GM23248 (cell line): Measurements from ENCODE around the gene AK5. TPM values are rescaled to one million over a fixed set of nuclear protein-coding genes. Genes with fewer than 3 reads are reported as not detected.

Source experiments
- DNase-seq: peaks from one replicate; pipeline ENCODE4 v3.0.0-alpha.2; 2015
- H2AFZ ChIP-seq: fragments of 200-600 bp; sonication (generic); 2 replicates; pipeline ENCODE4 v1.6.1; 2016; ENCODE audit warnings: antibody characterized with exemption
- H3F3A ChIP-seq: fragments of 200-600 bp; sonication (generic); 2 replicates; pipeline ENCODE4 v1.6.1; 2016; ENCODE audit warnings: mild to moderate bottlenecking, antibody characterized with exemption, mixed run types; ENCODE audit not compliant: insufficient read depth
- H3K27ac ChIP-seq: fragments of 200-600 bp; sonication (generic); 2 replicates; pipeline ENCODE4 v1.5.1; 2016; ENCODE audit warnings: mild to moderate bottlenecking
- H3K27me3 ChIP-seq: fragments of 200-600 bp; sonication (generic); replicated peaks from 2 replicates; pipeline ENCODE4 v1.6.1; 2016; ENCODE audit warnings: mild to moderate bottlenecking; ENCODE audit not compliant: insufficient read depth
- H3K36me3 ChIP-seq: fragments of 200-600 bp; sonication (generic); 2 replicates; pipeline ENCODE4 v1.6.1; 2016; ENCODE audit warnings: low read depth, mild to moderate bottlenecking
- H3K4me1 ChIP-seq: fragments of 200-600 bp; sonication (generic); 2 replicates; pipeline ENCODE4 v1.6.1; 2016; ENCODE audit warnings: mild to moderate bottlenecking; ENCODE audit not compliant: insufficient read depth
- H3K4me2 ChIP-seq: fragments of 200-600 bp; sonication (generic); one replicate; pipeline ENCODE4 v1.6.1; 2016; ENCODE audit warnings: mild to moderate bottlenecking; ENCODE audit not compliant: unreplicated experiment
- H3K4me3 ChIP-seq: fragments of 200-600 bp; sonication (generic); 2 replicates; pipeline ENCODE4 v1.5.1; 2016; ENCODE audit warnings: mild to moderate bottlenecking
- H3K79me2 ChIP-seq: fragments of 200-600 bp; sonication (generic); 2 replicates; pipeline ENCODE4 v1.6.1; 2016; ENCODE audit warnings: mild to moderate bottlenecking; ENCODE audit not compliant: insufficient read depth
- H3K9ac ChIP-seq: fragments of 200-600 bp; sonication (generic); 2 replicates; pipeline ENCODE4 v1.6.1; 2016; ENCODE audit warnings: mild to moderate bottlenecking
- H3K9me2 ChIP-seq: fragments of 200-600 bp; sonication (generic); 2 replicates; pipeline ENCODE4 v1.6.1; 2016; ENCODE audit warnings: mixed run types, mild to moderate bottlenecking, moderate library complexity; ENCODE audit not compliant: insufficient read depth
- H3K9me3 ChIP-seq: fragments of 200-600 bp; sonication (generic); one replicate; pipeline ENCODE4 v1.6.1; 2017; ENCODE audit warnings: low read depth
- H4K20me1 ChIP-seq: fragments of 200-600 bp; sonication (generic); 2 replicates; pipeline ENCODE4 v1.6.0; 2016; ENCODE audit not compliant: insufficient read depth
- EZH2 ChIP-seq: fragments of 200-600 bp; sonication (generic); IDR thresholded peaks from 2 replicates; pipeline ENCODE4 v1.6.1; 2018; ENCODE audit warnings: antibody characterized with exemption, mild to moderate bottlenecking; ENCODE audit not compliant: insufficient read depth, poor library complexity, severe bottlenecking
- EZH2phosphoT487 ChIP-seq: fragments of 200-600 bp; sonication (generic); IDR thresholded peaks from 2 replicates; pipeline ENCODE4 v1.6.1; 2018; ENCODE audit warnings: antibody characterized with exemption, moderate library complexity, mild to moderate bottlenecking, low read depth; ENCODE audit not compliant: insufficient read depth
- WGBS, 2 experiments: methylation state at CpG; one replicate each; pipeline ENCODE4 v1.1.6; 2015 to 2017; ENCODE audit warnings: low lambda C conversion rate in 2 of 2, low coverage in 1 of 2; ENCODE audit errors: missing lambda C conversion rate in 2 of 2; 5-methylcytosine and 5-hydroxymethylcytosine counted together
- in situ Hi-C: fragments of 300-500 bp; cut with MboI; formaldehyde crosslinking; loops from 2 replicates; pipeline ENCODE4 v1.15.0; 2020
- polyA plus RNA-seq: library from polyadenylated mRNA; unstranded; fragments of >200 nt; fragmentation: Nextera tagmentation; extraction: Ambion mirVana; gene quantifications from 2 replicates; pipeline ENCODE4 v1.2.1, GENCODE V29; 2016
- total RNA-seq: library from RNA; depleted of rRNA; stranded (reverse); fragments of >200 nt; shearing (Covaris generic); gene quantifications from 2 replicates; pipeline ENCODE4 v1.2.3, GENCODE V29; 2014

AK5 gene
- total and polyA plus RNA-seq, 2 experiments from 2014 or later, result 65.3 to 78.8 TPM

DNA sequence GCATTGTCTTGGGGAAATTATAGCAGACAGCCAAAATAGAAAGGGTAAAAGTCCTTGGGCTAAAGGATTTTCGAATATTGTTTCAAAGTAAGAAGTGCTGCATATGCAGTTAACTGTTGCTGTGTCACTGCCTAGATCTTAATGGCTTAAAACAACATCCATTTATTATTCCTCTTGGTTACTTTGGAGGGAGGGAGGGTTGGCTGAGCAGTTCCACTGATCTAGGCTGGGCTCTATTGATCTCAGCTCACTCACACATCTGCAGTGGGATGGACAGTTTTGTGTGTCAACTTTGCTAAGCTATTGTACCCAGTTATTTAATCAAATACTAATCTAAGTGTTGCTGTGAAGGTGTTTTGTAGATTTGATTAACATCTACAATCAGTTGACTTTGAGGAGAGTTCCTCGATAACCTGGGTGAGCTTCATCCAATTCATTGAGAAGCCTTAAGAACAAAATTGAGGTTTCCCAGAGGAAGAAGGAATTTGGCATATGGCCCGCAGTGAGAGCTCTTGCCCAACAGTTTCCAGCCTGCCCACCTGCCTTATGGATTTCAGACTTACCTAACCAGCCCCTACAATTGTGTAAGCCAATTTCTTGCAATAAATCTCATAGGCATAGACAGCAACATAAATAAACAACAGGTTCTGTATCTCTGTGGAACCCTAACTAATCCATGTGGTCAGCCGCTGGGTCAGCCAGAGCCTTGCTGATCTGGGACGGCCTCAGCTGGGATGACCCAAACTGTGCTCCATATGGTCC, 187.3 kb downstream of the AK5 start:
- H3K27me3 ChIP-seq, result no peaks in the 10 kb centered on the region
- TF ChIP-seq EZH2 (no peak), EZH2phosphoT487 (no peak)
- H4K20me1 ChIP-seq, result no peaks in the 10 kb centered on the region
- WGBS, 2 experiments, result 71 to 76% methylated on average over 5 of the region's 5 CpGs
- in situ Hi-C loops, result no loop called here
- no peak overlapping the region for H2AFZ ChIP-seq
- no peaks in the 10 kb centered on the region for H3K79me2 ChIP-seq
- H3K27ac ChIP-seq, result no peak overlapping the region
- H3K9me2 ChIP-seq, result no peaks in the 10 kb centered on the region
- peaks cover 15% of the 10 kb centered on the region for H3F3A ChIP-seq
- H3K4me3 ChIP-seq, result no peak overlapping the region
- peaks cover 14% of the 10 kb centered on the region for H3K4me1 ChIP-seq
- DNase-seq, result no peak
- H3K4me2 ChIP-seq, result no peak overlapping the region
- H3K9ac ChIP-seq, result no peak overlapping the region
- no peaks in the 10 kb centered on the region for H3K36me3 ChIP-seq
- H3K9me3 ChIP-seq, result no peaks in the 10 kb centered on the region

DNA sequence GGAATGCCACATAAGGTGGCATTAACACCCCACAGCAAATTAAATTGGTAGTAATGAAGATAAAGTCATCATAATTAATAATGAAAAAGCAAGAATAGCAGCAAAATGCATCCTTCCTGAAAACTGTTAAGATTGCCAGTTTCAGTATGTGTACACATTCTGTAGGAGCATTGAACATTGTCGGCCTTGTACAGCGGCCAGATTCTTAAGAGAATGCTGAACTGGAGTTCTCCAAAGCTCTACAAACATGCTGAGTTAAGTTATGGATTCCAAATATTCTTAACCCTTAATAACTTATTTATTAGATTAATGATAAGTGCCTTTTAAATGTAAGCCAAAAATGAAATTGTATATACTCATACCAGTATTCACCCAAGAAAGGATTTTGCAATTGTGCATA, 189.9 kb downstream of the AK5 start:
- Histone ChIP-seq H3F3A (peaks cover 15% of the 10 kb centered on the region), H4K20me1 (no peaks in the 10 kb centered on the region), H3K27ac (no peak overlapping the region), H3K27me3 (no peaks in the 10 kb centered on the region), H3K9ac (no peak overlapping the region), H3K9me3 (no peaks in the 10 kb centered on the region), H2AFZ (no peak overlapping the region), H3K4me2 (no peak overlapping the region), H3K79me2 (no peaks in the 10 kb centered on the region), H3K4me1 (peaks cover 18% of the 10 kb centered on the region), H3K9me2 (no peaks in the 10 kb centered on the region), H3K36me3 (no peaks in the 10 kb centered on the region), H3K4me3 (no peak overlapping the region)
- in situ Hi-C loops, result no loop called here
- DNase-seq, result no peak
- WGBS, 2 experiments, result 82 to 89% methylated on average over 2 of the region's 2 CpGs
- no peak for TF ChIP-seq EZH2phosphoT487
- no peak for TF ChIP-seq EZH2

DNA sequence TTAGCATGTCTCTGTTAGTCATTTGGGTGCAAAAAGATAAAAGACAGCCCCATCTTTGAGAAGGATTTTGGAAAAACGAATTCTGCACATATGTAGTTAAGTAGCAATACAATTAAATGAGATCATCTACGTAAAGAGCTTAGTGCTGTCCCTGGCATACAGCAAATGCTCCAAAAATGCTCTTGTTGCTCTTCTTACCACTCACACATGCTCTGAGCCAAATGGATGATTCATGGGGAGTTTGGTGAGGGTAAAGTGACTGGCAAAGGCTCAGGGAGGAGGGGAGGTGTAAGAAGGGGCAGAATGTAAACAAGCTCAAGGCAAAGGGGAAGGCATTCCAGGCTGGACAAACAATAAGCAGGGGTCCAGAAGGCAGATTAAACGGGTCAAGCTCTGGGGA, 191.9 kb downstream of the AK5 start:
- no peaks in the 10 kb centered on the region for H3K79me2 ChIP-seq
- H3K36me3 ChIP-seq, result no peaks in the 10 kb centered on the region
- no peak overlapping the region for H3K9ac ChIP-seq
- TF ChIP-seq EZH2, result no peak
- TF ChIP-seq EZH2phosphoT487, result no peak
- peak; percentile 93 for DNase-seq
- H3K9me2 ChIP-seq, result no peaks in the 10 kb centered on the region
- peaks cover 18% of the 10 kb centered on the region for H3K4me1 ChIP-seq
- WGBS, 2 experiments, result 14 to 15% methylated on average over 3 of the region's 3 CpGs
- in situ Hi-C loops, result no loop called here
- H3K4me3 ChIP-seq, result no peak overlapping the region
- H3K4me2 ChIP-seq, result peak overlapping the region; percentile 37
- H3K9me3 ChIP-seq, result no peaks in the 10 kb centered on the region
- no peak overlapping the region for H2AFZ ChIP-seq
- no peaks in the 10 kb centered on the region for H4K20me1 ChIP-seq
- peaks cover 15% of the 10 kb centered on the region for H3F3A ChIP-seq
- no peaks in the 10 kb centered on the region for H3K27me3 ChIP-seq
- H3K27ac ChIP-seq, result peak overlapping the region; percentile 49

DNA sequence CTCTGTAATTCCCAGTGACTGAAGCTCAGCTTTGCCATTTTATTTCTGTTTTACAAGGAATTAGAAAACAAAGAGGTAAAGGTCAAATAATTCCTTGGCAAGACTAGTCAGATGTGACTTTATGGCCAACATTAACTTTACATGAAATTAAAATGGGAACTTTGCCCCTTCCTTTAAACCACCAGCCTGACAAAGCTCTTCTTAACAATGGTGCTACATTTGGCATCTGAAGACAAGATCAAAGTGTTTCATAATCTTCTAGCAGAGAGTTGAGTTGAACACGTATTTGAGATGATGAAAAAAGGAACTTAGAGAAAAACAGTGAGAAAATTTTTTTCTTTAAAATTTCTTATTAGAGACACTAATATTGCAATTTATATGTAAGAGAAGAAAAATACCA, 193.8 kb downstream of the AK5 start:
- H3K9me2 ChIP-seq, result no peaks in the 10 kb centered on the region
- peaks cover 15% of the 10 kb centered on the region for H3F3A ChIP-seq
- no peak for DNase-seq
- H3K36me3 ChIP-seq, result no peaks in the 10 kb centered on the region
- no peak overlapping the region for H3K9ac ChIP-seq
- no peak overlapping the region for H3K4me3 ChIP-seq
- H3K4me2 ChIP-seq, result no peak overlapping the region
- no peaks in the 10 kb centered on the region for H3K27me3 ChIP-seq
- in situ Hi-C loops, result no loop called here
- H2AFZ ChIP-seq, result no peak overlapping the region
- H3K79me2 ChIP-seq, result no peaks in the 10 kb centered on the region
- 30 to 34% methylated on average over 1 of the region's 1 CpG for WGBS, 2 experiments
- peaks cover 18% of the 10 kb centered on the region for H3K4me1 ChIP-seq
- H4K20me1 ChIP-seq, result no peaks in the 10 kb centered on the region
- H3K9me3 ChIP-seq, result no peaks in the 10 kb centered on the region
- TF ChIP-seq EZH2 (no peak), EZH2phosphoT487 (no peak)
- no peak overlapping the region for H3K27ac ChIP-seq

DNA sequence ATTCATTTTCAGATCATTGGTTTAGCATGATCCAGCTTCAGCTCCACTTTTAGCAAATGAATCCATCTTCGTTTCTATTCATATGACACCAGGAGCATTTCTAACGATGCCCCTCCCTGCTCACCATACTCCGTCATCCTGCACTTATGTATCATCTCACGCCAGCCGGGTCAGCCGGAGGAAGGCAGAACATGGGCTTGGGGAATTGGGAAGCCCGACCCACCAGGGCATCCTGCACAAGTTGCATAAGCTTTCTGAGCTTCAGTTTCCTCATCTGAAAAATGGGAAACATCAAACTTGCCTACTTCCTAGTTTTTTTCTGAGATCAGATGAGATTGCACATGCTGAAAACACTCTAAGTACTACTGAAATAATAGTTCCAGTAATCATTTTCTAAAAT, 194.7 kb downstream of the AK5 start:
- no peaks in the 10 kb centered on the region for H3K27me3 ChIP-seq
- H2AFZ ChIP-seq, result no peak overlapping the region
- H4K20me1 ChIP-seq, result no peaks in the 10 kb centered on the region
- no peaks in the 10 kb centered on the region for H3K9me3 ChIP-seq
- H3K4me1 ChIP-seq, result peaks cover 18% of the 10 kb centered on the region
- peaks cover 15% of the 10 kb centered on the region for H3F3A ChIP-seq
- DNase-seq, result no peak
- H3K79me2 ChIP-seq, result no peaks in the 10 kb centered on the region
- no peak overlapping the region for H3K4me3 ChIP-seq
- no peak overlapping the region for H3K9ac ChIP-seq
- in situ Hi-C loops, result no loop called here
- 95 to 96% methylated on average over 7 of the region's 7 CpGs for WGBS, 2 experiments
- H3K27ac ChIP-seq, result no peak overlapping the region
- TF ChIP-seq EZH2 (no peak), EZH2phosphoT487 (no peak)
- H3K4me2 ChIP-seq, result no peak overlapping the region
- H3K9me2 ChIP-seq, result no peaks in the 10 kb centered on the region
- H3K36me3 ChIP-seq, result no peaks in the 10 kb centered on the region
